ENCODE data around the gene CNDP1.

The CNDP1 gene

GRCh38 chr18:74579496-74580065, 45.3 kb downstream of the CNDP1 start:
- no peak for ATAC-seq (ENCODE audit: low read depth)
- H3K4me3 ChIP-seq (ENCODE audit: severe bottlenecking): no peak overlapping the region
- no peaks in the 10 kb centered on the region for H3K4me1 ChIP-seq (ENCODE audit: insufficient read depth, poor library complexity, severe bottlenecking)
- no peak for TF ChIP-seq CTCF (IDR thresholded peaks at IDR 0.05; ENCODE audit: poor library complexity, severe bottlenecking)
- no peaks in the 10 kb centered on the region for H3K27me3 ChIP-seq (ENCODE audit: insufficient read depth, poor library complexity, severe bottlenecking)
- no peak overlapping the region for H3K27ac ChIP-seq (ENCODE audit: poor library complexity, severe bottlenecking)
- no peaks in the 10 kb centered on the region for H3K36me3 ChIP-seq (ENCODE audit: low read depth)
- H3K9me3 ChIP-seq (ENCODE audit: severe bottlenecking): no peaks in the 10 kb centered on the region
- no peak for DNase-seq (ENCODE audit: low spot score)

GRCh38 chr18:74582642-74583041, 48.3 kb downstream of the CNDP1 start:
- Histone ChIP-seq H3K9me3 (ENCODE audit: severe bottlenecking) (no peaks in the 10 kb centered on the region), H3K27ac (ENCODE audit: poor library complexity, severe bottlenecking) (no peak overlapping the region), H3K4me1 (ENCODE audit: insufficient read depth, poor library complexity, severe bottlenecking) (no peaks in the 10 kb centered on the region), H3K36me3 (ENCODE audit: low read depth) (no peaks in the 10 kb centered on the region), H3K27me3 (ENCODE audit: insufficient read depth, poor library complexity, severe bottlenecking) (no peaks in the 10 kb centered on the region), H3K4me3 (ENCODE audit: severe bottlenecking) (no peak overlapping the region)
- ATAC-seq (ENCODE audit: low read depth) (no peak), DNase-seq (ENCODE audit: low spot score) (no peak)
- no peak for TF ChIP-seq CTCF (IDR thresholded peaks at IDR 0.05; ENCODE audit: poor library complexity, severe bottlenecking)

- no peak overlapping the region for H3K27ac ChIP-seq (ENCODE audit: poor library complexity, severe bottlenecking)
- DNase-seq (ENCODE audit: low spot score): no peak
- no peak overlapping the region for H3K4me3 ChIP-seq (ENCODE audit: severe bottlenecking)
- no peak for TF ChIP-seq CTCF (IDR thresholded peaks at IDR 0.05; ENCODE audit: poor library complexity, severe bottlenecking)
- H3K36me3 ChIP-seq (ENCODE audit: low read depth): no peaks in the 10 kb centered on the region
- no peak for ATAC-seq (ENCODE audit: low read depth)
- no peaks in the 10 kb centered on the region for H3K4me1 ChIP-seq (ENCODE audit: insufficient read depth, poor library complexity, severe bottlenecking)
- no peaks in the 10 kb centered on the region for H3K27me3 ChIP-seq (ENCODE audit: insufficient read depth, poor library complexity, severe bottlenecking)
- H3K9me3 ChIP-seq (ENCODE audit: severe bottlenecking): no peaks in the 10 kb centered on the region
These were observed 53.1 kb downstream of the CNDP1 start for GRCh38 chr18:74587441-74587840.

GRCh38 chr18:74589021-74589420, 54.7 kb downstream of the CNDP1 start:
- no peak for DNase-seq (ENCODE audit: low spot score)
- Histone ChIP-seq H3K4me1 (ENCODE audit: insufficient read depth, poor library complexity, severe bottlenecking) (no peaks in the 10 kb centered on the region), H3K4me3 (ENCODE audit: severe bottlenecking) (no peak overlapping the region), H3K9me3 (ENCODE audit: severe bottlenecking) (no peaks in the 10 kb centered on the region), H3K36me3 (ENCODE audit: low read depth) (no peaks in the 10 kb centered on the region), H3K27ac (ENCODE audit: poor library complexity, severe bottlenecking) (no peak overlapping the region), H3K27me3 (ENCODE audit: insufficient read depth, poor library complexity, severe bottlenecking) (no peaks in the 10 kb centered on the region)
- ATAC-seq (ENCODE audit: low read depth): no peak
- TF ChIP-seq CTCF (IDR thresholded peaks at IDR 0.05; ENCODE audit: poor library complexity, severe bottlenecking): no peak

- no peak overlapping the region for H3K4me3 ChIP-seq (ENCODE audit: severe bottlenecking)
- no peaks in the 10 kb centered on the region for H3K36me3 ChIP-seq (ENCODE audit: low read depth)
- no peak for TF ChIP-seq CTCF (IDR thresholded peaks at IDR 0.05; ENCODE audit: poor library complexity, severe bottlenecking)
- DNase-seq (ENCODE audit: low spot score) (no peak), ATAC-seq (ENCODE audit: low read depth) (no peak)
- no peaks in the 10 kb centered on the region for H3K4me1 ChIP-seq (ENCODE audit: insufficient read depth, poor library complexity, severe bottlenecking)
- H3K27ac ChIP-seq (ENCODE audit: poor library complexity, severe bottlenecking): no peak overlapping the region
- H3K9me3 ChIP-seq (ENCODE audit: severe bottlenecking): no peaks in the 10 kb centered on the region
- H3K27me3 ChIP-seq (ENCODE audit: insufficient read depth, poor library complexity, severe bottlenecking): no peaks in the 10 kb centered on the region
These were observed 55.5 kb downstream of the CNDP1 start for GRCh38 chr18:74589811-74590210.
